ENCODE data around the gene GCA. TPM values are rescaled to one million over a fixed set of nuclear protein-coding genes. Genes with fewer than 3 reads are reported as not detected.

The GCA gene
- total and polyA plus RNA-seq, 2 of the 13 experiments (the other 11 are each of a cell fraction or from before 2014, with no cell fraction given), result 42.0 to 48.3 TPM

DNA sequence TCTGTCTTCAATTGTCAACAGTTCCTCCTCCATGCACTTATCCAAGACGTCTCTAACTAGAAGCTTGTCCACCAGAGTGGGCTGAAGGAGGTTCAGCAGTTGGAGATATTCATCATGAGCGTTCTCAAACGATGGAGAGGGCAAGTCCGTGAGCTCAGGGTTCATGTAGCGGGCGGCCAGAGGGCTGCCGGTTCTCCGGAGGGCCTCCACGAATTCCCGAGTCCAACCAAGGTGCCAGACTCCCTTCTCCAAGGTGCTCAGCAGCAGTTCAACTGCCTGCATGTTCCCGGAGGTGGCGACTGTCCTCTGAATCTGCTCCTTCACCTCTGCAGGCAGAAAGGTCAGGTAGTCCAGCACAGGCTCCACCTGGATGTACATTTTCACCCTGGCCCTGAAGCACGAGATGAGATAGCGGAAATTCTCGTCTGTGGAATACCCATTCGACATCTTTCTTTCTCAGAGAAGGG, 26.0 kb upstream of the GCA start (continued):
- TF ChIP-seq, protein P1, sequence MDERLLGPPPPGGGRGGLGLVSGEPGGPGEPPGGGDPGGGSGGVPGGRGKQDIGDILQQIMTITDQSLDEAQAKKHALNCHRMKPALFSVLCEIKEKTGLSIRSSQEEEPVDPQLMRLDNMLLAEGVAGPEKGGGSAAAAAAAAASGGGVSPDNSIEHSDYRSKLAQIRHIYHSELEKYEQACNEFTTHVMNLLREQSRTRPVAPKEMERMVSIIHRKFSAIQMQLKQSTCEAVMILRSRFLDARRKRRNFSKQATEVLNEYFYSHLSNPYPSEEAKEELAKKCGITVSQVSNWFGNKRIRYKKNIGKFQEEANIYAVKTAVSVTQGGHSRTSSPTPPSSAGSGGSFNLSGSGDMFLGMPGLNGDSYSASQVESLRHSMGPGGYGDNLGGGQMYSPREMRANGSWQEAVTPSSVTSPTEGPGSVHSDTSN (CRISPR knock-in tag; IDR thresholded peaks at IDR 0.05), result no peak
- TF ChIP-seq MED1 (CRISPR knock-in tag; IDR thresholded peaks at IDR 0.05) (no peak), HOXA3 (CRISPR knock-in tag; IDR thresholded peaks at IDR 0.05) (no peak), ZNF329 (CRISPR knock-in tag; IDR thresholded peaks at IDR 0.05; ENCODE audit: low read depth) (0 out of 2 replicates have a peak, but pooled peaks have one; percentile 47), ZNF598 (CRISPR knock-in tag; IDR thresholded peaks at IDR 0.05; ENCODE audit: borderline replicate concordance) (peak; percentile 59; the same call in 1 of the 2 replicates), NRL (CRISPR knock-in tag; IDR thresholded peaks at IDR 0.05; ENCODE audit: borderline replicate concordance) (no peak; the same call in 1 of the 2 replicates), KLF15 (CRISPR knock-in tag; IDR thresholded peaks at IDR 0.05; ENCODE audit: borderline replicate concordance) (no peak), YEATS2 (CRISPR knock-in tag; IDR thresholded peaks at IDR 0.05; ENCODE audit: borderline replicate concordance) (no peak), SYNCRIP (IDR thresholded peaks at IDR 0.05; ENCODE audit: insufficient read depth, low read depth, low read length) (no peak), ZNF782 (CRISPR knock-in tag; IDR thresholded peaks at IDR 0.05; ENCODE audit: borderline replicate concordance) (0 out of 2 replicates have a peak, but pooled peaks have one; percentile 35), ZNF615 (CRISPR knock-in tag; IDR thresholded peaks at IDR 0.05; ENCODE audit: borderline replicate concordance) (no peak), ZNF562 (CRISPR knock-in tag; IDR thresholded peaks at IDR 0.05; ENCODE audit: borderline replicate concordance) (no peak), BORCS8-MEF2B (CRISPR knock-in tag; IDR thresholded peaks at IDR 0.05) (peak; percentile 21), HNRNPLL (IDR thresholded peaks at IDR 0.05; ENCODE audit: low read depth, low read length, poor library complexity, severe bottlenecking) (no peak), SRSF9 (IDR thresholded peaks at IDR 0.05; ENCODE audit: borderline replicate concordance, insufficient read depth, low read depth, low read length, poor library complexity, severe bottlenecking) (no peak), ZNF451 (CRISPR knock-in tag; IDR thresholded peaks at IDR 0.05) (peak; percentile 61; the same call in 1 of the 2 replicates), SSRP1 (CRISPR knock-in tag; IDR thresholded peaks at IDR 0.05) (no peak), NONO (IDR thresholded peaks at IDR 0.05) (no peak), NONO (CRISPR knock-in tag; conservative IDR thresholded peaks at IDR 0.05) (0 out of 2 replicates have a peak, but pooled peaks have one; percentile 15), ARNTL (CRISPR knock-in tag; IDR thresholded peaks at IDR 0.05) (0 out of 2 replicates have a peak, but pooled peaks have one; percentile 15)
- TF ChIP-seq, protein P2, sequence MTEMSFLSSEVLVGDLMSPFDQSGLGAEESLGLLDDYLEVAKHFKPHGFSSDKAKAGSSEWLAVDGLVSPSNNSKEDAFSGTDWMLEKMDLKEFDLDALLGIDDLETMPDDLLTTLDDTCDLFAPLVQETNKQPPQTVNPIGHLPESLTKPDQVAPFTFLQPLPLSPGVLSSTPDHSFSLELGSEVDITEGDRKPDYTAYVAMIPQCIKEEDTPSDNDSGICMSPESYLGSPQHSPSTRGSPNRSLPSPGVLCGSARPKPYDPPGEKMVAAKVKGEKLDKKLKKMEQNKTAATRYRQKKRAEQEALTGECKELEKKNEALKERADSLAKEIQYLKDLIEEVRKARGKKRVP (CRISPR knock-in tag; IDR thresholded peaks at IDR 0.05), result no peak
- TF ChIP-seq, protein P3, sequence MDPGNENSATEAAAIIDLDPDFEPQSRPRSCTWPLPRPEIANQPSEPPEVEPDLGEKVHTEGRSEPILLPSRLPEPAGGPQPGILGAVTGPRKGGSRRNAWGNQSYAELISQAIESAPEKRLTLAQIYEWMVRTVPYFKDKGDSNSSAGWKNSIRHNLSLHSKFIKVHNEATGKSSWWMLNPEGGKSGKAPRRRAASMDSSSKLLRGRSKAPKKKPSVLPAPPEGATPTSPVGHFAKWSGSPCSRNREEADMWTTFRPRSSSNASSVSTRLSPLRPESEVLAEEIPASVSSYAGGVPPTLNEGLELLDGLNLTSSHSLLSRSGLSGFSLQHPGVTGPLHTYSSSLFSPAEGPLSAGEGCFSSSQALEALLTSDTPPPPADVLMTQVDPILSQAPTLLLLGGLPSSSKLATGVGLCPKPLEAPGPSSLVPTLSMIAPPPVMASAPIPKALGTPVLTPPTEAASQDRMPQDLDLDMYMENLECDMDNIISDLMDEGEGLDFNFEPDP (CRISPR knock-in tag; conservative IDR thresholded peaks at IDR 0.05), result no peak
- TF ChIP-seq, protein P4, sequence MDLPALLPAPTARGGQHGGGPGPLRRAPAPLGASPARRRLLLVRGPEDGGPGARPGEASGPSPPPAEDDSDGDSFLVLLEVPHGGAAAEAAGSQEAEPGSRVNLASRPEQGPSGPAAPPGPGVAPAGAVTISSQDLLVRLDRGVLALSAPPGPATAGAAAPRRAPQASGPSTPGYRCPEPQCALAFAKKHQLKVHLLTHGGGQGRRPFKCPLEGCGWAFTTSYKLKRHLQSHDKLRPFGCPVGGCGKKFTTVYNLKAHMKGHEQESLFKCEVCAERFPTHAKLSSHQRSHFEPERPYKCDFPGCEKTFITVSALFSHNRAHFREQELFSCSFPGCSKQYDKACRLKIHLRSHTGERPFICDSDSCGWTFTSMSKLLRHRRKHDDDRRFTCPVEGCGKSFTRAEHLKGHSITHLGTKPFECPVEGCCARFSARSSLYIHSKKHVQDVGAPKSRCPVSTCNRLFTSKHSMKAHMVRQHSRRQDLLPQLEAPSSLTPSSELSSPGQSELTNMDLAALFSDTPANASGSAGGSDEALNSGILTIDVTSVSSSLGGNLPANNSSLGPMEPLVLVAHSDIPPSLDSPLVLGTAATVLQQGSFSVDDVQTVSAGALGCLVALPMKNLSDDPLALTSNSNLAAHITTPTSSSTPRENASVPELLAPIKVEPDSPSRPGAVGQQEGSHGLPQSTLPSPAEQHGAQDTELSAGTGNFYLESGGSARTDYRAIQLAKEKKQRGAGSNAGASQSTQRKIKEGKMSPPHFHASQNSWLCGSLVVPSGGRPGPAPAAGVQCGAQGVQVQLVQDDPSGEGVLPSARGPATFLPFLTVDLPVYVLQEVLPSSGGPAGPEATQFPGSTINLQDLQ (CRISPR knock-in tag; IDR thresholded peaks at IDR 0.05), result 0 out of 2 replicates have a peak, but pooled peaks have one; percentile 20
- TF ChIP-seq, protein P5, sequence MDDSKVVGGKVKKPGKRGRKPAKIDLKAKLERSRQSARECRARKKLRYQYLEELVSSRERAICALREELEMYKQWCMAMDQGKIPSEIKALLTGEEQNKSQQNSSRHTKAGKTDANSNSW (CRISPR knock-in tag; IDR thresholded peaks at IDR 0.05; ENCODE audit: borderline replicate concordance), result no peak
